GM12891 (cell line): ENCODE measurements around the gene RPS6KA4.

Experiments
- PAX5 ChIP-seq: IDR thresholded peaks from 2 replicates; pipeline ENCODE4 v1.6.1; 2011; ENCODE audit warnings: low read length, moderate library complexity, mild to moderate bottlenecking; ENCODE audit not compliant: insufficient read depth, severe bottlenecking
- POLR2AphosphoS5 ChIP-seq: IDR thresholded peaks from 2 replicates; pipeline ENCODE4 v1.6.1; 2011; ENCODE audit warnings: low read depth, low read length, control low read depth
- SPI1 ChIP-seq: IDR thresholded peaks from 2 replicates; pipeline ENCODE4 v1.6.1; 2011; ENCODE audit warnings: low read depth, low read length, control low read depth

- no peak for TF ChIP-seq SPI1
- no peak for TF ChIP-seq PAX5
- TF ChIP-seq POLR2AphosphoS5: no peak
Measured at GRCh38 chr11:64364911-64365310, 5.9 kb downstream of the RPS6KA4 start.
